HepG2 (cell line): ENCODE data around the gene LYSMD3. TPM values are rescaled to one million over a fixed set of nuclear protein-coding genes. Genes with fewer than 3 reads are reported as not detected.

Experiments
- CC2D1A ChIP-seq: sonication (generic); formaldehyde crosslinking; IDR thresholded peaks from 2 replicates; pipeline ENCODE4 v1.8.1; 2023; ENCODE audit warnings: mild to moderate bottlenecking, missing genetic modification reagents
- EEA1 ChIP-seq: sonication (generic); formaldehyde crosslinking; IDR thresholded peaks from 2 replicates; pipeline ENCODE4 v1.5.1; 2020; ENCODE audit warnings: mild to moderate bottlenecking, missing genetic modification reagents, borderline replicate concordance
- ELF1 ChIP-seq: sonication (generic); formaldehyde crosslinking; IDR thresholded peaks from 2 replicates; pipeline ENCODE4 v1.4.0; 2020; ENCODE audit warnings: missing genetic modification reagents
- FOXK2 ChIP-seq: fragments of 450-650 bp; IDR thresholded peaks from 2 replicates; pipeline ENCODE4 v1.6.1; 2016
- KDM1A ChIP-seq: IDR thresholded peaks from 2 replicates; pipeline ENCODE4 v1.6.1; 2016; ENCODE audit warnings: missing compliant biosample characterization
- MED13 ChIP-seq: sonication (generic); formaldehyde crosslinking; IDR thresholded peaks from 2 replicates; pipeline ENCODE4 v1.5.0; 2020; ENCODE audit warnings: missing genetic modification reagents
- PAF1 ChIP-seq: IDR thresholded peaks from 2 replicates; pipeline ENCODE4 v1.6.1; 2016; ENCODE audit warnings: missing genetic modification reagents, missing compliant biosample characterization
- SALL1 ChIP-seq: sonication (generic); formaldehyde crosslinking; IDR thresholded peaks from 2 replicates; pipeline ENCODE4 v1.8.0; 2022; ENCODE audit warnings: mild to moderate bottlenecking, missing genetic modification reagents
- SALL2 ChIP-seq: sonication (generic); formaldehyde crosslinking; IDR thresholded peaks from 2 replicates; pipeline ENCODE4 v1.8.1; 2023; ENCODE audit warnings: mild to moderate bottlenecking, missing genetic modification reagents, inconsistent platforms
- TGIF2 ChIP-seq: IDR thresholded peaks from 2 replicates; pipeline ENCODE4 v1.6.1; 2016; ENCODE audit warnings: control low read depth, missing compliant biosample characterization
- THAP8 ChIP-seq: sonication (generic); formaldehyde crosslinking; IDR thresholded peaks from 2 replicates; pipeline ENCODE4 v1.5.1; 2020; ENCODE audit warnings: missing genetic modification reagents, mild to moderate bottlenecking, borderline replicate concordance
- ZBTB3 ChIP-seq: sonication (generic); formaldehyde crosslinking; IDR thresholded peaks from 2 replicates; pipeline ENCODE4 v1.4.0; 2020; ENCODE audit warnings: low read depth, mild to moderate bottlenecking, moderate library complexity, missing genetic modification reagents, borderline replicate concordance
- ZBTB37 ChIP-seq: sonication (generic); formaldehyde crosslinking; IDR thresholded peaks from 2 replicates; pipeline ENCODE4 v1.4.0; 2020; ENCODE audit warnings: mild to moderate bottlenecking, missing genetic modification reagents
- ZMAT5 ChIP-seq: sonication (generic); formaldehyde crosslinking; IDR thresholded peaks from 2 replicates; pipeline ENCODE4 v1.5.0; 2020; ENCODE audit warnings: mild to moderate bottlenecking, low read depth, missing genetic modification reagents, borderline replicate concordance
- ZMYM4 ChIP-seq: sonication (generic); formaldehyde crosslinking; IDR thresholded peaks from 2 replicates; pipeline ENCODE4 v1.8.1; 2023; ENCODE audit warnings: mild to moderate bottlenecking, missing genetic modification reagents
- ZNF264 ChIP-seq: sonication (generic); formaldehyde crosslinking; IDR thresholded peaks from 2 replicates; pipeline ENCODE4 v1.4.0; 2020; ENCODE audit warnings: missing genetic modification reagents
- ZNF512B ChIP-seq: sonication (generic); formaldehyde crosslinking; IDR thresholded peaks from 2 replicates; pipeline ENCODE4 v1.5.1; 2020; ENCODE audit warnings: missing genetic modification reagents, mild to moderate bottlenecking, borderline replicate concordance
- ZNF543 ChIP-seq: sonication (generic); formaldehyde crosslinking; IDR thresholded peaks from 2 replicates; pipeline ENCODE4 v1.4.0; 2020; ENCODE audit warnings: mild to moderate bottlenecking, missing genetic modification reagents
- ZNF552 ChIP-seq: sonication (generic); formaldehyde crosslinking; IDR thresholded peaks from 2 replicates; pipeline ENCODE4 v1.9.0; 2022; ENCODE audit warnings: missing genetic modification reagents, mild to moderate bottlenecking, borderline replicate concordance
- ZNF597 ChIP-seq: sonication (generic); formaldehyde crosslinking; IDR thresholded peaks from 2 replicates; pipeline ENCODE4 v1.5.0; 2020; ENCODE audit warnings: missing genetic modification reagents
- ZNF772 ChIP-seq: sonication (generic); formaldehyde crosslinking; IDR thresholded peaks from 2 replicates; pipeline ENCODE4 v1.5.0; 2020; ENCODE audit warnings: mild to moderate bottlenecking, missing genetic modification reagents
- ZNF777 ChIP-seq: sonication (generic); formaldehyde crosslinking; IDR thresholded peaks from 2 replicates; pipeline ENCODE4 v1.4.0; 2020; ENCODE audit warnings: missing genetic modification reagents
- ZNF781 ChIP-seq: sonication (generic); formaldehyde crosslinking; IDR thresholded peaks from 2 replicates; pipeline ENCODE4 v1.5.1; 2020; ENCODE audit warnings: borderline replicate concordance, mild to moderate bottlenecking, missing genetic modification reagents; ENCODE audit errors: not compliant biosample characterization
- ZNF891 ChIP-seq: sonication (generic); formaldehyde crosslinking; IDR thresholded peaks from 2 replicates; pipeline ENCODE4 v1.5.0; 2020; ENCODE audit warnings: mild to moderate bottlenecking, missing genetic modification reagents
- polyA plus RNA-seq, 8 experiments: library from polyadenylated mRNA; depleted of rRNA in 3 of 8; stranded (reverse) in 7 of 8; unstranded in 1 of 8; fragments of >200 nt; fragmentation: Illumina TruSeq in 4 of 8; extraction: Trizol in 4 of 8; gene quantifications; 2 replicates each; pipeline versions ENCODE4 v1.2.1 to v1.2.3, GENCODE V29; 2011 to 2016; ENCODE audit warnings: low read depth in 4 of 8, missing spikeins in 1 of 8, mixed read lengths in 1 of 8; ENCODE audit not compliant: insufficient read depth in 1 of 8
- total RNA-seq, 5 experiments: library from RNA; depleted of rRNA; stranded (reverse); fragments of >200 nt; fragmentation: Illumina TruSeq; extraction: Trizol; gene quantifications; 2 replicates each; pipeline ENCODE4 v1.2.3, GENCODE V29; 2016; ENCODE audit warnings: low read depth in 1 of 5

LYSMD3 gene
- total and polyA plus RNA-seq, 2 of the 13 experiments (the other 11 are each of a cell fraction or from before 2014, with no cell fraction given): 9.1 to 13.8 TPM

- TF ChIP-seq THAP8 (CRISPR knock-in tag) (0 out of 2 replicates have a peak, but pooled peaks have one; percentile 33), ZNF543 (CRISPR knock-in tag) (0 out of 2 replicates have a peak, but pooled peaks have one; percentile 47), SALL1 (CRISPR knock-in tag) (peak; percentile 83), PAF1 (CRISPR knock-in tag) (no peak), ZNF781 (peak; percentile 70), TGIF2 (CRISPR knock-in tag) (peak; percentile 65), ZNF891 (no peak), ZNF772 (peak; percentile 63), ZMAT5 (CRISPR knock-in tag) (no peak), ZNF264 (CRISPR knock-in tag) (peak; percentile 78), ZBTB37 (CRISPR knock-in tag) (peak; percentile 87), ZNF512B (CRISPR knock-in tag) (no peak), ZNF597 (CRISPR knock-in tag) (no peak), MED13 (CRISPR knock-in tag) (peak; percentile 37; the same call in 1 of the 2 replicates), ZNF777 (peak; percentile 9; the same call in 1 of the 2 replicates), CC2D1A (CRISPR knock-in tag) (0 out of 2 replicates have a peak, but pooled peaks have one; percentile 57), ZBTB3 (CRISPR knock-in tag) (peak; percentile 34; the same call in 1 of the 2 replicates), SALL2 (peak; percentile 72), ELF1 (peak; percentile 55), ZMYM4 (peak; percentile 95), KDM1A (no peak), FOXK2 (no peak), ZNF552 (peak; percentile 82; the same call in 1 of the 2 replicates), EEA1 (CRISPR knock-in tag) (no peak)
These were observed 54.9 kb downstream of the LYSMD3 start, which contains the start of the genes MBLAC2 and POLR3G (continued) for GRCh38 chr5:90474235-90475107.
